ENCODE results near the gene MYO18A.

MYO18A gene

DNA sequence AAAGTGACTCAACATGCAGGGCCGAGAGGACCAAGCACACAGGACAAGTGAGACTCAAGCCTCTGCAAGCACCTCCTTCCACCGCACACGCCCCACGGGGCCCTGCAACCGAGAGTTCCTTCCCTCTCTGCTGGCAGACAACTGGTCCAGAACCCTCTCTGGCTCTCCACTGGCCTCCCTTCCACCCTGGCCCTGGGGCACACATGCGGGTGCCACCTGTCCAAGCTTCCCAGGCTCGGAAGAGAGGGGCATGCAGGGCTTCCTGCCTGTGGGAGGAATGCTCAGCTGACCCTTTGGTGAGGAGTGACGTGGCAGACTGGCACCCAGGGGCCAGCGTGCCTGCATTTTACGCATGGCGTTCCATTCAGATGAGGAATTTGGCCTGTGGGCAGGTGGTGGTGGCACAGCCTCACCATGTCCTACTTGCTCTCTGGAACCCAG lies 77.4 kb downstream of the MYO18A start:
- DNase-seq (ENCODE audit: low read depth), result no peak
- no peak overlapping the region for H3K4me3 ChIP-seq (ENCODE audit: low read length)
- TF ChIP-seq, protein P1, sequence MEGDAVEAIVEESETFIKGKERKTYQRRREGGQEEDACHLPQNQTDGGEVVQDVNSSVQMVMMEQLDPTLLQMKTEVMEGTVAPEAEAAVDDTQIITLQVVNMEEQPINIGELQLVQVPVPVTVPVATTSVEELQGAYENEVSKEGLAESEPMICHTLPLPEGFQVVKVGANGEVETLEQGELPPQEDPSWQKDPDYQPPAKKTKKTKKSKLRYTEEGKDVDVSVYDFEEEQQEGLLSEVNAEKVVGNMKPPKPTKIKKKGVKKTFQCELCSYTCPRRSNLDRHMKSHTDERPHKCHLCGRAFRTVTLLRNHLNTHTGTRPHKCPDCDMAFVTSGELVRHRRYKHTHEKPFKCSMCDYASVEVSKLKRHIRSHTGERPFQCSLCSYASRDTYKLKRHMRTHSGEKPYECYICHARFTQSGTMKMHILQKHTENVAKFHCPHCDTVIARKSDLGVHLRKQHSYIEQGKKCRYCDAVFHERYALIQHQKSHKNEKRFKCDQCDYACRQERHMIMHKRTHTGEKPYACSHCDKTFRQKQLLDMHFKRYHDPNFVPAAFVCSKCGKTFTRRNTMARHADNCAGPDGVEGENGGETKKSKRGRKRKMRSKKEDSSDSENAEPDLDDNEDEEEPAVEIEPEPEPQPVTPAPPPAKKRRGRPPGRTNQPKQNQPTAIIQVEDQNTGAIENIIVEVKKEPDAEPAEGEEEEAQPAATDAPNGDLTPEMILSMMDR (conservative IDR thresholded peaks at IDR 0.05; ENCODE audit: low read length), result no peak

DNA sequence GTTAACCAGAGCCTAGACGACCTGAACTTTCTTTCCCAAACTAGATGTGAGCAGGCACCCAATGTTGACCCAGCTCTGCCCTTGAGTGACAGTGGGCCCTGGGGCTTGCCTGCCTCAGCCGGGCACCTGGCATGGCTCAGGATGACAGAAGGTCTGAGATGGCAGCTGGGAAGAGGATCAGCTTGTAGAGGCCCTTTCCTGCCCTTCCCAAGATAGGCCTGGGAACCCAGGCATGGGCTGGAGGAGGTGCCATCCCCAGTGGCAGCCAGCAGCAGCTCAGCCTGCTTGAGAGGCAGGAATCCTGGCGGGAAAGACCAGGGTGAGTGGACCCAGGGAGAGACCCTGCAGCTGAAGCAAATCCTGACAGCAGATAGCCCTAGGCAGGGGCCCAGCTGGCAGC lies 78.2 kb downstream of the MYO18A start:
- TF ChIP-seq, protein P1 (conservative IDR thresholded peaks at IDR 0.05; ENCODE audit: low read length), result no peak
- no peak overlapping the region for H3K4me3 ChIP-seq (ENCODE audit: low read length)
- DNase-seq (ENCODE audit: low read depth), result no peak

DNA sequence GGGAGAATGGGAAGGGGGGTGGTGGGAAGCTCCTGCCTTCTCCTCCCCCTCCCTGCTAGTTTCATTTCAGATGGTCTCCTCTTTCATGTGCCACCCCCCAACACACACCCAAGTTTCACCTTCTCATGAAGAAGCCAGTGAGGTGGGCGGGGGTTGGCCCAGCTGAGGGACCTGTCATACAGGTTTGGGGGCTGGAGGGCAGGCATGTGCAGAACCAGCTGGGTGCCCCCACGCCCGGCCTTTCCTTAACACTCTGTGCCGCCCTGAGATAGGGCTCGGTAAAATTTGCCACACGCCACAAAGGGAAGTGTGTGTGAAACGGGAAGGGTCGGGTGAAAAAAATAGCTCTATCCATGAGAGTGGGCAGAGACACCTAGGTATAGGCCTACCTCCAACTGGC lies 79.9 kb downstream of the MYO18A start:
- TF ChIP-seq, protein P1 (conservative IDR thresholded peaks at IDR 0.05; ENCODE audit: low read length), result no peak
- H3K4me3 ChIP-seq (ENCODE audit: low read length), result no peak overlapping the region
- no peak for DNase-seq (ENCODE audit: low read depth)

DNA sequence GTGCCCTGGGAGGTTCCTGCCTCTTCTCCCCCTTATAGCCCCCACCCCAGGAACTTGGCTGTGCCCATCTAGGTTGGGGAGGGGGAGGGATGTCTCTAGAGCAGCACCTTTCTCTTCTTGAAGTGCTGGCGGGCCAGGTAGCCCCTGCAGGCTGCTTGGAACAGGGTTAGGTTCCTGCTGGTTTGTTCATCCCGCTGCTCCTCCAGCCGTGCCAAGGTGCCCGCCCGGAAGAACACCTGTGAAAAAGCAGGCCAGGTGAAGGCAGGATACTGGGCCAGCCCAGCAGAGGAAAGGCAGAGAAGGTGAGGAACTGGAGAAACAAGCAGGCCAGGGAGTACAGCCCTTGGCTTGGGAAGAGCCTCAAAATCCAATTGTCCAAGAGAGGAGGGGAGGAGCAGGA lies 80.7 kb downstream of the MYO18A start:
- TF ChIP-seq, protein P1 (conservative IDR thresholded peaks at IDR 0.05; ENCODE audit: low read length), result no peak
- no peak overlapping the region for H3K4me3 ChIP-seq (ENCODE audit: low read length)
- no peak for DNase-seq (ENCODE audit: low read depth)

DNA sequence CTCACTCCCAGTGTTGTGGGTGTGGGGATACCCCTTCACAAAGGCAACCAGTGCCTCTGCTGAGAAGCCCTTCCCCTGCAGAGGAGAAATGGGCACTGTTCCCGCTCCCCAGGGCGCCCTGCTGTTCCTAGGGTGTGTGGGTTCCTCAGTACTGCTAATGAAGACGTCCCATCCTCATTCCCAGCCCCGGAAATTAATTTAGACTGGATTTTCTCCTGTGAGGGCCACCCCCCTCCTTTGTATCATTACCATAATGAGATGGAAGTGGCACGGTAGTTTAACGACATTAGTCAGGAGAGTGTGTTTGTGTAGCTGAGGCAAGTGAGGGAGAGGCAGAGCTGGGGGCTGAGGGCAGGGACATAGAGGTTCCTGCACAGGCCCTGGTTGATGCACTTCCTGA lies 84.1 kb downstream of the MYO18A start:
- no peak overlapping the region for H3K4me3 ChIP-seq (ENCODE audit: low read length)
- TF ChIP-seq, protein P1 (conservative IDR thresholded peaks at IDR 0.05; ENCODE audit: low read length), result no peak
- DNase-seq (ENCODE audit: low read depth), result no peak

DNA sequence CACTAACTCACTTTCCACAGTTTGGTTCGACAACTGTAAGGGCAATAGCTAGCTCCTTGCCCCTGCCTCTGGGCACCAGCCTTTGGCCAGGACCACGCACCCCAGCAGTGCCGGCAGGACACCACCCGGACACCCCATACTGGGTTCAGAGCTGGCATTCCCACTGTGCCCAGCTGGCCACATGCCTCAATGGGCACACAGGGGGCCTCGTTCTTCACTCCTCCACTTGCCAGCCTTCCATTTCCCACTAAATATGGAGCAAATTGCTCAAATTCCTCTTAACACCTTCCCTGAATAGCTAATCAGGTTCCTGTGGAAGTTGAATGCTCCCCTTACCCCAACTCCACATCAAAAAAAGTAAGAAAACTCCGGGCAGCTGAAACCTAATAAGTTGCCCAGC lies 84.8 kb downstream of the MYO18A start:
- TF ChIP-seq, protein P1 (conservative IDR thresholded peaks at IDR 0.05; ENCODE audit: low read length), result no peak
- no peak overlapping the region for H3K4me3 ChIP-seq (ENCODE audit: low read length)
- DNase-seq (ENCODE audit: low read depth), result no peak

DNA sequence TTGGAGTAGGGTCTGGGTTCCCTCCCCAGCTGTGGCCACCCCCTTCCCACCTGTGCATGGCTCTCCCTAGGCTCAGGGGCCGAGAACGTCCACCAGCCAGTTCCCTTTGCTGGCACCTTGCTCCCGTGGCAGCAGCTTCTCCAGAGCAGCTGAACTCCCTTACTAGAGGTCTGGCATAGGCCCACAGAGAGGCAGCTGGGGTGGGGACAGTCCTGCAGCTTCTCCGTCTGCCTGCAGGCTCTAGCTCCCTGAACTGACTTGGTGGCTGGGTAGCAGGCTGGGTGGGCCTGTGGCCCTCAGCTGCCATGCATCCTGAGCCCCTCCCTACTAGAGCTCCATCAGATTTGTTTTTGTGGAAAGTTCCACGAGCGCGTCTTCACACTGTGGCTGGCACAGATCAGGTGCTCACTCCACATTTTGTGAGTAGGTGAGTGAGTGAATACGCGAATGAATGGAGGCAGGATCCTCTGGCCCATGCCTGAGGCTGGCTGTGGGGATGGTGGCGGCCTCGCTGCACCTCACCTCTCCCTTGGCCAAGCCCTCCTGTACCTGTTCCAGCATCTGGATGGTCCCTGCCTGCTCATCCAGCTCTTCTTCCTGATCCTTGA lies 86.0 kb downstream of the MYO18A start:
- no peak overlapping the region for H3K4me3 ChIP-seq (ENCODE audit: low read length)
- TF ChIP-seq, protein P1 (conservative IDR thresholded peaks at IDR 0.05; ENCODE audit: low read length), result no peak
- DNase-seq (ENCODE audit: low read depth), result no peak

All from AG10803 (cell line).